Measurements from ENCODE around the gene LPP.

- no peak for TF ChIP-seq CTCF (IDR thresholded peaks at IDR 0.05)
- TF ChIP-seq POLR2A (IDR thresholded peaks at IDR 0.05): no peak
Measured at GRCh38 chr3:188151438-188151837, 2.5 kb upstream of the LPP start.
